EH (cell line): ENCODE results near the gene PSKH1.
"Not testable (repeated sequence)": the region's sequence is repeated elsewhere in the genome, so short reads cannot be mapped to it uniquely, and the experiment has no call there.

Experiments used
- DNase-seq: peaks from one replicate; pipeline ENCODE4 v3.0.0-alpha.2; 2015; ENCODE audit warnings: low read depth

PSKH1 gene

GRCh38 chr16:67892899-67893742, at the start of gene PSKH1:
PSKH1 (plus strand) TSS chr16:67893254; CDS start chr16:67908750, 15,496 bp downstream.
- DNase-seq, result peak; percentile 96

- DNase-seq, result peak; percentile 58
Measured at GRCh38 chr16:67843343-67843765, 49.7 kb upstream of the PSKH1 start.

DNA sequence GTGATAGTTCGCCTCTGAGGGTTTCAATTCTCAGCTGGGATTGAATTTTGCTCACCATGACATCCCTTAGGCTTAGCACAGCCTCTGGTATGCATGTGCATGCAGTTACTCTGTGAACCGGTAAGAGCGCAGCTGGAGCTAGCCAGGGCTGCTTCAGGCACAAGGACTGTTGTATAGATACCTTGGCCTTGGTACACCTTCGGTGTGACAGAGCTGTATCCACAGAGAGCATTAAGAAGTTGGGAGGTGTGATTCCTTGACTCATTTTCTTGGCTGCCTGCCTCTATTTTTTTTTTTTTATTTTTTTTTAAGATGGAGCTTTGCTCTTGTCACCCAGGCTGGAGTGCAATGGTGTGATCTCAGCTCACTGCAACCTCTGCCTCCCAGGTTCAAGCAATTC, 48.6 kb upstream of the PSKH1 start:
- DNase-seq, result peak; percentile 54

DNA sequence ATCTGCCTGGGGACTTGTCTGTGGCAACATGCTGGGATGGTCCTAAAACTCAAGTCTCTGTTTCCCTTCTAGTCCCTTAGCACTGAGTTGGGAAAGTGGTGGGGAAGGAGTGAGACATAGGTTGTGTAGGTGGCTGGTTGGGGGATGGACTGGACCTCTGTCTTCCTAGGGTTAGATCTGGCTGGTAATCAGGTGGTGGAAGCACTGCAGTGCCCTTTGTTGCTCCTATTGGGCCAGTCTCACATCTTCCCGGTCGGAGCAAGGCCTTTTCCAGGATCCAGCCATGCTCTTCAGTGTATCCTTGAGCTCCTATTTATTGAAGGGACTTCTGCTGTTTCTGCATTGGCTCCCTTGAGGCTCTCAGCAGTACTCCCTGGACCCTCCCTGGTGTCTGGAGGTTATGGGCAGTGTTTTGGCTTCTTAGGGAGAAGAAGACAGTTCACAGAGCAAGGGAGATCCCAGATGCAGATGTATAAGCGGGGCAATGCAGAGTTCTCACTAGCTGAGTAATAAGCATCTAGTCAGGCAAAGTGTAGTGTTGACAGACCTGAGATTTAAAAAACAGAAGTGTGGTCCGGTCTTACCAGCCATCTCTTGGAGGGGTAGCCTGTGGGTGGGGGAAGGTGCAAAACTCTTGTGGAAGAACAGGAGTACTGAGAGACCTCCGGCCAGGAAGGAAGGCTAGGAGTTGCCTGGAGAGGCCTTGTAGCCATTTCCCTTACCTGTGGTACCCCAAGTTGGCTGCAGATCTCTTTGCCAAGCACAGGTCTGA, 47.6 kb upstream of the PSKH1 start:
- DNase-seq, result no peak

GRCh38 chr16:67846063-67846319, 47.1 kb upstream of the PSKH1 start:
- DNase-seq, result no peak

GRCh38 chr16:67846320-67847063, 46.6 kb upstream of the PSKH1 start, which contains the start of gene NUTF2:
NUTF2 (plus strand) TSS chr16:67846933; CDS start chr16:67865131, 18,198 bp downstream.
- peak; percentile 93 for DNase-seq

DNA sequence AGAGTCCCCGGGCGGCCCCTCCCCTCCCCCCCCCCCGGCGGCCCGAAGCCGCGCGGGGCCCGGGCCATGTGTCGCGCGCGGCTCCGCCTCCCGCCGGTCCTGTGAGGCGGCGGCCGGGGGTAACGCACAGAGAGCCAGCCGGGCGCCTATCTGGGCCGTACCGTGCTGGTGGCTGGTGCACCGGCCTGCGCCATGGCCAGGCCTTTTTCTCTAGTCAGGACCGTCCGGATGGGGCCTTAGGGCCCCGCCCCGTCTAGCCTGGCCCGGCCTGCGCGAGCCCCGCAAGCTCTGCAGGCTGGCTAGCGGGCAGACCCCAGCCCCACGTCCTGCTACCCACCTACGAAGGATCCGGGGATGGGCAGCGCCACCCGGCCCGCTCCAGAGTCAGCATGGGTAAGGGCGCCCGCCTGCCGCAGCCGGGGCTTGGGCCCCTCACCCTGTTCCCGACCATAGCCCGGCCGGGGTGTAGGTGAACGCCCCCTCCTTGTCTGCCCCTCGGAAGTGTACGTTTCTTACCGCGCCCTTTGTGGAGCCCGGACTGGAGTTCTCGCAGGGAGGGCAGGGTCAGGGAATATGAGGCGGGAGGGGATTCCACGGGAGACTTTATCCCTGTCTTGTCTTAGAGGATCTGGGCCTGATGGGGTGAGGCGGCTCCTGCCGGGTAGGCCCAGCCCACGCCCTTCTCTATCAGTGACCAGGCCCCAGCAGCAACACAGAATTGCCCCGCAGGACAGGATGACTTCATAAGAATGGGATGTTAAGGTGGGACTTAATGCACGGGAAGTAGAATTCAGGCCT, 45.8 kb upstream of the PSKH1 start, which contains the start of gene CENPT:
TSS of gene CENPT (minus strand) at position 630 of the 798 bp plus-strand sequence. CDS start 13,834 bp downstream, outside the sequence.
- DNase-seq, result peak; percentile 76

GRCh38 chr16:67848118-67848517, 44.9 kb upstream of the PSKH1 start:
- DNase-seq, result no peak

GRCh38 chr16:67853670-67854069, 39.4 kb upstream of the PSKH1 start:
- DNase-seq, result no peak

GRCh38 chr16:67855789-67856188, 37.3 kb upstream of the PSKH1 start:
- no peak for DNase-seq

- no peak for DNase-seq
Measured at GRCh38 chr16:67856927-67857546, 36.0 kb upstream of the PSKH1 start.

- peak; percentile 95 for DNase-seq
Measured at GRCh38 chr16:67857547-67858233, 35.4 kb upstream of the PSKH1 start.

DNA sequence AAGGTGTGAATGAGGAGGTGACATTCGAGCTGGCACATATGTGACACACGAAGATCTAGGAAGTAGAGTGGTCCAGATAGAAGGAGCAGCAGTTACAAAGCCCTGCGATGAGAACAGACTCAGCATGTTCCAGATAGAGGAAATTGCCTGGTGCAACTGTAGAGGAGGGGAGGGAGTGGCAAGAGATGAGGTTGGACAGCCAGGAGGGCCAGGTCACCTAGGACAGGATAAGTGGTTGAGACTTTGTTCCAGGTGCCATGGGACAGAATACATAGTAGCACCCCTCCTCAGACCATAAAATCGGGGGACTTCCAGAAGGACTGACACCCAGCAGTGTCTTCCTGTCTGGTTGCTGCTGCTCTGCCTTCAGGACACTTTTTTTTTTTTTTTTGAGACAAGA, 34.6 kb upstream of the PSKH1 start:
- DNase-seq, result no peak

DNA sequence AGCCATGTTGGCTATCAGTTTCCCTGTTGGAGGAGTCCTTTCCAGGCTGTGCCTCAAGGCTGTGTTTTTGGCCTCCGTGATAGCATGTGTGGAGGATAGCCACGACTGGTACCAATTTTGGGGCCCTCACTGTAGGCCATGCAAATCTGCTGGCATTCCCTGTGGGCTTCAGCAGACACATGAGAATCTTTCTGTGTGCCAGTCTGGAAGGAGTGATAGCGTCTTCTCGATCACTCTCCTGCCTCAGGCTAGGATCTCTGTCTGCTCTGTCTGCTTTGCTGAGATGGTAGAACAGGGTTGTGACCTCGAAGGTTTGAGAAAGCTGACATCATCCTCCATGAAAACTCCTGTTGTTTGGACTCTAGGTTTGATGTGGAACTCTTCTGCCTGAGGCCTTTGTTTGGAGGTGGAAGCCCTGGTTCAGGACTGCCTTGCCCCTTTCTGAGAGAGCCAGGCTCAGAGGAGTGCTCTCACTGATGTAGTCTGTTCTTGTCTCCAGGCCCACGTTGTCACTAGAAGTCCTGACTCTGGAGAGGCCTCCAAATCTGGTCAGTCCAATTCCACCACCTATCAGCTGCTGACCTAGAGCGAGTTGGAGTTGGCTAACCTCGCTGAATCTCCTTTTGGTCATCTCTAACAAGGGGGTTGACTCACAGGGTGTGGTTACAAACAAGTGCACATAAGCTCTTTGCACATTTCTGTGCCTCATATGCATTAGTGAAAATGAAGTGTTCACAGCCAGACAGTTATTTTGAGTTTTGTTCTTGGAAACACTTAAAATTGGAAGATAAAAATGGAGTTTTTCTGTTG, 32.3 kb upstream of the PSKH1 start:
- peak; percentile 55 for DNase-seq

GRCh38 chr16:67861877-67862276, 31.2 kb upstream of the PSKH1 start:
- DNase-seq, result no peak

- peak; percentile 71 for DNase-seq
Measured at GRCh38 chr16:67862623-67863583, 30.2 kb upstream of the PSKH1 start.

DNA sequence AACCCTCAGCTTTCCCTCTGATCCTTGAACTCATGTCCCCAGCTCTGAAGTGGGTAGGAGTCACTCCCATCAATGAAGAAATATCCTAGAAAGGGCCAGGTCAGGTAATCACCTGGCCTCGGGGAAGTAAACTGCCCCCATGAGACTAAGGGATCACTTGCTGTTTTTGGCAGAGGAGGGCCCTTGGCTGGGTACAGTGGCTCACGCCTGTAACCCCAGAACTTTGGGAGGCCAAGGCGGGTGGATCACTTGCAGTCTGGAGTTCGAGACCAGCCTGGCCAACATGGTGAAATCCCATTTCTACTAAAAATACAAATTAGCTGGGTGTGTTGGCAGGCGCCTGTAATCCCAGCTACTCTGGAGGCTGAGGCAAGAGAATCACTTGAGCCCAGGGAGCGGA, 29.0 kb upstream of the PSKH1 start:
- not testable (repeated sequence) for DNase-seq

- no peak for DNase-seq
Measured at GRCh38 chr16:67864594-67864993, 28.5 kb upstream of the PSKH1 start.
